RWPE1 (cell line): ENCODE results near the gene CHST14.

Experiments used
- CTCF ChIA-PET: fragments of 350-600 bp; sonication (Branson Sonifier 250); formaldehyde crosslinking; extraction: SDS; loops from one replicate; lab custom pipeline; 2021; lab: Yijun Ruan, JAX
- POLR2A ChIA-PET: fragments of 400-600 bp; formaldehyde crosslinking; extraction: SDS; loops from one replicate; lab custom pipeline; 2020; ENCODE audit warnings: antibody characterized with exemption; ENCODE audit not compliant: low non-redundant PET; lab: Yijun Ruan, JAX
- DNase-seq: peaks from one replicate; pipeline ENCODE4 v3.0.0; 2012; ENCODE audit warnings: low spot score
- H3K27ac ChIP-seq: fragments of 450-650 bp; 2 replicates; pipeline ENCODE4 v1.5.1; 2017
- CTCF ChIP-seq: fragments of 450-650 bp; conservative IDR thresholded peaks from 2 replicates; pipeline ENCODE4 v1.5.1; 2017; ENCODE audit warnings: low read depth, mild to moderate bottlenecking

CHST14 gene

GRCh38 chr15:40428185-40428584 is 42.6 kb upstream of the CHST14 start:
- ChIA-PET CTCF (interaction anchor here (0.6 kb wide), 1 partner anchor 86 kb away, joined by 4 read pairs; no protein-coding TSS in a partner anchor), POLR2A (interaction anchor here (0.7 kb wide), 1 partner anchor 42 kb away, joined by 6 read pairs; no protein-coding TSS in a partner anchor)
- H3K27ac ChIP-seq: no peak overlapping the region
- no peak for TF ChIP-seq CTCF
- no peak for DNase-seq

- no peak overlapping the region for H3K27ac ChIP-seq
- DNase-seq: no peak
- TF ChIP-seq CTCF: no peak
- POLR2A ChIA-PET: no interaction called here
- CTCF ChIA-PET: interaction anchor here (0.9 kb wide), 1 partner anchor 22 kb away, joined by 3 read pairs; no protein-coding TSS in a partner anchor
Measured at GRCh38 chr15:40429068-40429710, 41.6 kb upstream of the CHST14 start.

GRCh38 chr15:40430271-40430805 is 40.4 kb upstream of the CHST14 start:
- no peak for TF ChIP-seq CTCF
- ChIA-PET POLR2A (no interaction called here), CTCF (interaction anchor here (0.5 kb wide), 1 partner anchor 41 kb away, joined by 3 read pairs; no protein-coding TSS in a partner anchor)
- no peak for DNase-seq
- no peak overlapping the region for H3K27ac ChIP-seq

- ChIA-PET CTCF (interaction anchor here (0.6 kb wide), 1 partner anchor 13 kb away, joined by 4 read pairs; no protein-coding TSS in a partner anchor), POLR2A (no interaction called here)
- no peak for TF ChIP-seq CTCF
- no peak overlapping the region for H3K27ac ChIP-seq
- DNase-seq: no peak
Measured at GRCh38 chr15:40435023-40435709, 35.6 kb upstream of the CHST14 start.

GRCh38 chr15:40435710-40436089 is 35.1 kb upstream of the CHST14 start:
- no peak overlapping the region for H3K27ac ChIP-seq
- DNase-seq: no peak
- ChIA-PET CTCF (interaction anchor here (0.6 to 0.7 kb wide), 2 partner anchors 14 to 221 kb away, joined by 4 read pairs; no protein-coding TSS in a partner anchor), POLR2A (no interaction called here)
- TF ChIP-seq CTCF: no peak

GRCh38 chr15:40436116-40436891 is 34.5 kb upstream of the CHST14 start:
- POLR2A ChIA-PET: no interaction called here
- H3K27ac ChIP-seq: no peak overlapping the region
- CTCF ChIA-PET: interaction anchor here (0.7 kb wide), 1 partner anchor 220 kb away, joined by 4 read pairs; no protein-coding TSS in a partner anchor
- DNase-seq: no peak
- no peak for TF ChIP-seq CTCF
